Lower lobe of right lung (tissue), 2 donors: Measurements from ENCODE around the gene CYTL1. TPM values are rescaled to one million over a fixed set of nuclear protein-coding genes. Genes with fewer than 3 reads are reported as not detected.

Source experiments
- ATAC-seq, 2 donors: fragments of 200-7000 bp; cut with Tn5 transposase; one replicate each; pipeline ENCODE4 v1.9.1; 2020 to 2022; ENCODE audit warnings: mild to moderate bottlenecking in 2 of 2, moderate library complexity in 2 of 2
- DNase-seq: peaks from one replicate; pipeline ENCODE4 v3.0.0-alpha.2; 2020
- H3K27ac ChIP-seq: fragments of 200-600 bp; one replicate; pipeline ENCODE4 v1.8.0; 2022
- H3K27me3 ChIP-seq: fragments of 200-600 bp; one replicate; pipeline ENCODE4 v1.8.0; 2022; ENCODE audit warnings: low read depth
- H3K36me3 ChIP-seq: fragments of 200-600 bp; one replicate; pipeline ENCODE4 v1.8.0; 2022; ENCODE audit warnings: mild to moderate bottlenecking
- H3K4me1 ChIP-seq: fragments of 200-600 bp; one replicate; pipeline ENCODE4 v1.8.0; 2022
- H3K4me3 ChIP-seq: fragments of 200-600 bp; one replicate; pipeline ENCODE4 v1.8.0; 2022; ENCODE audit warnings: mild to moderate bottlenecking
- H3K9me3 ChIP-seq: fragments of 200-600 bp; one replicate; pipeline ENCODE4 v1.8.0; 2022
- CTCF ChIP-seq: fragments of 200-600 bp; IDR thresholded peaks from one replicate; pipeline ENCODE4 v1.8.0; 2022; ENCODE audit warnings: antibody characterized with exemption, mild to moderate bottlenecking
- intact Hi-C: fragments of 100-400 bp; cut with DNase I; formaldehyde crosslinking; loops from one replicate; pipeline ENCODE4 v1.11.0; 2022
- total RNA-seq: library from RNA; stranded (reverse); fragmentation: NEBNext Ultra II Directional; extraction: Animal tissue kit (Norgen Biotek cat#: 25700); gene quantifications from one replicate; pipeline ENCODE4 v1.2.1, GENCODE V29; 2021
- donor health status: DM: no; HTN: yes; CAD: no; lungs with severe emphysema.

CYTL1 gene
- total RNA-seq, 1 donor from 2014 or later, result 1.4 TPM

GRCh38 chr4:5018096-5018495 is 1.2 kb downstream of the CYTL1 start:
- no peak for ATAC-seq

GRCh38 chr4:5014007-5014682 is 5.1 kb downstream of the CYTL1 start:
- ATAC-seq (no peak), DNase-seq (no peak)
- no peaks in the 10 kb centered on the region for H3K9me3 ChIP-seq
- H3K36me3 ChIP-seq, result no peaks in the 10 kb centered on the region
- no peak for TF ChIP-seq CTCF
- H3K27ac ChIP-seq, result no peak overlapping the region
- intact Hi-C loops, result no loop called here
- peaks cover 2% of the 10 kb centered on the region for H3K4me1 ChIP-seq
- H3K4me3 ChIP-seq, result no peak overlapping the region
- H3K27me3 ChIP-seq, result peaks cover 14% of the 10 kb centered on the region

More at GRCh38 chr4:5018096-5018495, 1.2 kb downstream of the CYTL1 start:
- H3K4me3 ChIP-seq, result no peak overlapping the region
- no peak for TF ChIP-seq CTCF
- peaks cover 5% of the 10 kb centered on the region for H3K4me1 ChIP-seq
- no peaks in the 10 kb centered on the region for H3K9me3 ChIP-seq
- no peak overlapping the region for H3K27ac ChIP-seq
- no peaks in the 10 kb centered on the region for H3K36me3 ChIP-seq
- intact Hi-C loops, result no loop called here
- DNase-seq, result no peak
- peaks cover 14% of the 10 kb centered on the region for H3K27me3 ChIP-seq

GRCh38 chr4:5012958-5013357 is 6.3 kb downstream of the CYTL1 start:
- no peaks in the 10 kb centered on the region for H3K36me3 ChIP-seq
- TF ChIP-seq CTCF, result no peak
- DNase-seq, result no peak
- H3K9me3 ChIP-seq, result no peaks in the 10 kb centered on the region
- no peak overlapping the region for H3K4me3 ChIP-seq
- ATAC-seq, result no peak
- intact Hi-C loops, result no loop called here
- no peaks in the 10 kb centered on the region for H3K4me1 ChIP-seq
- H3K27ac ChIP-seq, result no peak overlapping the region
- peaks cover 12% of the 10 kb centered on the region for H3K27me3 ChIP-seq

GRCh38 chr4:5012244-5012898 is 6.9 kb downstream of the CYTL1 start:
- Histone ChIP-seq H3K27ac (no peak overlapping the region), H3K4me3 (no peak overlapping the region), H3K4me1 (no peaks in the 10 kb centered on the region), H3K9me3 (no peaks in the 10 kb centered on the region), H3K36me3 (no peaks in the 10 kb centered on the region), H3K27me3 (peaks cover 12% of the 10 kb centered on the region)
- DNase-seq (no peak), ATAC-seq (peak in 1 of 2 donors; percentile 48)
- TF ChIP-seq CTCF, result no peak
- intact Hi-C loops, result no loop called here

- DNase-seq (no peak), ATAC-seq (no peak)
- H3K27me3 ChIP-seq, result peaks cover 13% of the 10 kb centered on the region
- no peak for TF ChIP-seq CTCF
- no peaks in the 10 kb centered on the region for H3K9me3 ChIP-seq
- H3K4me3 ChIP-seq, result no peak overlapping the region
- H3K4me1 ChIP-seq, result no peaks in the 10 kb centered on the region
- intact Hi-C loops, result no loop called here
- H3K27ac ChIP-seq, result no peak overlapping the region
- H3K36me3 ChIP-seq, result no peaks in the 10 kb centered on the region
Measured at GRCh38 chr4:5010984-5011383, 8.3 kb downstream of the CYTL1 start.
